Skeletal muscle cell (primary cell): ENCODE results near the gene MAB21L3.

Source experiments
- DNase-seq: peaks from one replicate; pipeline ENCODE4 v3.0.0-alpha.2; 2010; ENCODE audit warnings: low read depth
- H3K4me3 ChIP-seq: 2 replicates; pipeline ENCODE4 v1.5.1; 2011; ENCODE audit warnings: low read depth, mild to moderate bottlenecking, control low read depth, low read length, moderate library complexity

The MAB21L3 gene

GRCh38 chr1:116110567-116111523, at the start of gene MAB21L3:
Gene MAB21L3, plus strand, starts transcription at chr1:116111399. Its CDS starts 1,217 bp downstream, at chr1:116112616.
- no peak for DNase-seq
- no peak within 1 kb of the TSS for H3K4me3 ChIP-seq

- DNase-seq, result no peak
- H3K4me3 ChIP-seq, result no peak overlapping the region
Observed at GRCh38 chr1:116062201-116062600, 49.0 kb upstream of the MAB21L3 start.

- peak; percentile 45 for DNase-seq
Observed at GRCh38 chr1:116064616-116065015, 46.6 kb upstream of the MAB21L3 start.

GRCh38 chr1:116066868-116067565, 44.2 kb upstream of the MAB21L3 start:
- H3K4me3 ChIP-seq, result no peak overlapping the region
- DNase-seq, result peak; percentile 67

More at GRCh38 chr1:116064616-116065015, 46.6 kb upstream of the MAB21L3 start:
- H3K4me3 ChIP-seq, result no peak overlapping the region

- no peak overlapping the region for H3K4me3 ChIP-seq
- DNase-seq, result peak; percentile 89
Observed at GRCh38 chr1:116067566-116067890, 43.7 kb upstream of the MAB21L3 start.

- no peak overlapping the region for H3K4me3 ChIP-seq
- DNase-seq, result no peak
Observed at GRCh38 chr1:116075575-116075974, 35.6 kb upstream of the MAB21L3 start.

- DNase-seq, result no peak
- no peak overlapping the region for H3K4me3 ChIP-seq
Observed at GRCh38 chr1:116075990-116076389, 35.2 kb upstream of the MAB21L3 start.

- no peak overlapping the region for H3K4me3 ChIP-seq
- no peak for DNase-seq
Observed at GRCh38 chr1:116076831-116077230, 34.4 kb upstream of the MAB21L3 start.

- DNase-seq, result no peak
- H3K4me3 ChIP-seq, result no peak overlapping the region
Observed at GRCh38 chr1:116078699-116079223, 32.4 kb upstream of the MAB21L3 start.

GRCh38 chr1:116087628-116088027, 23.6 kb upstream of the MAB21L3 start:
- DNase-seq, result no peak
- H3K4me3 ChIP-seq, result no peak overlapping the region

- no peak overlapping the region for H3K4me3 ChIP-seq
Observed at GRCh38 chr1:116089870-116090269, 21.3 kb upstream of the MAB21L3 start.

GRCh38 chr1:116091083-116091482, 20.1 kb upstream of the MAB21L3 start:
- no peak overlapping the region for H3K4me3 ChIP-seq
- no peak for DNase-seq

More at GRCh38 chr1:116089870-116090269, 21.3 kb upstream of the MAB21L3 start:
- no peak for DNase-seq

- H3K4me3 ChIP-seq, result no peak overlapping the region
- no peak for DNase-seq
Observed at GRCh38 chr1:116092752-116093489, 18.3 kb upstream of the MAB21L3 start.

GRCh38 chr1:116095027-116095426, 16.2 kb upstream of the MAB21L3 start:
- H3K4me3 ChIP-seq, result no peak overlapping the region
- no peak for DNase-seq

GRCh38 chr1:116096013-116096618, 15.1 kb upstream of the MAB21L3 start:
- no peak overlapping the region for H3K4me3 ChIP-seq
- DNase-seq, result no peak

GRCh38 chr1:116097626-116098025, 13.6 kb upstream of the MAB21L3 start:
- DNase-seq, result no peak
- H3K4me3 ChIP-seq, result no peak overlapping the region

GRCh38 chr1:116099379-116099778, 11.8 kb upstream of the MAB21L3 start:
- no peak overlapping the region for H3K4me3 ChIP-seq
- DNase-seq, result no peak

- H3K4me3 ChIP-seq, result no peak overlapping the region
- no peak for DNase-seq
Observed at GRCh38 chr1:116099919-116100318, 11.3 kb upstream of the MAB21L3 start.

GRCh38 chr1:116104667-116105066, 6.5 kb upstream of the MAB21L3 start:
- H3K4me3 ChIP-seq, result no peak overlapping the region
- DNase-seq, result no peak
